ENCODE results near the gene CCDC12. TPM values are rescaled to one million over a fixed set of nuclear protein-coding genes. Genes with fewer than 3 reads are reported as not detected.
A peak's percentile ranks its signal among the peaks of the same experiment; 100 is the strongest.

The CCDC12 gene
- total and polyA plus RNA-seq, 9 of the 15 experiments (the other 6 are each of a cell fraction or from before 2014, with no cell fraction given) = 8.9 to 201 (median 86.9) TPM

DNA sequence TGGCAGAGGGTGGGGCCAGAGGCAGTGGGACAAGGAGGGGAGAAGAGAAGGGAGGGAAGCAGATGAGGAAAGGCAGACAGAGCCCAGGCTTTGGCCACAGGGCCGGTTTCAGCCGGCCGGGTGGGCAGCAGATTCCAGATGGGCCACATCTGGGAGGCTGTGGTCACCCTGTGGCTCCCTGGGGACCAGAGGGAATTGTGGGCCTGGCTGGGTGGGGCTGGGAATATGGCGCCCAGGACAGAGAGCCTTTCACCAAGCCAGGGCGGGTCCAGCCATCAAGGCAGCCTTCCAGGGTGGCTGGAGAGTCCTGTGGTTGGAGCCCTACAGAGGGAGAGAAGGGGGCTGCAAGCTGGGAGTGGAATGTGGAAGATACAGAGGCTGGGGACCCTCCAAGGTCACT is 80.2 kb downstream of the CCDC12 start:
- BruUV-seq (replicated peaks) = no TSS peak
- no peak for DNase-seq (ENCODE audit: extremely low read depth in 1 of 4, low spot score in 3 of 4)
- FAIRE-seq = no peak
- Histone ChIP-seq H3K9me3 (replicated peaks; ENCODE audit: control insufficient read depth, insufficient read depth, low read depth, low read length) (no peaks in the 10 kb centered on the region), H3K4me2 (ENCODE audit: insufficient read depth, low read length) (no peak overlapping the region), H3K36me3 (ENCODE audit: control insufficient read depth, insufficient read depth, low read length) (no peaks in the 10 kb centered on the region), H3K9ac (ENCODE audit: insufficient read depth in 1 of 2, low read depth in 2 of 2, low read length in 2 of 2) (no peak overlapping the region), H3K4me3 (no peak overlapping the region), H3K79me2 (ENCODE audit: control insufficient read depth, insufficient read depth, low read length) (no peaks in the 10 kb centered on the region), H3K27me3 (ENCODE audit: control insufficient read depth in 2 of 2, insufficient read depth in 2 of 2, low read length in 2 of 2) (peaks cover 13 to 60% of the 10 kb centered on the region in 2 experiments; a peak in 4 of 5 replicates), H3K27ac (ENCODE audit: extremely low read depth, low read depth, low read length) (no peak overlapping the region), H3K4me1 (replicated peaks in 1 of 2; ENCODE audit: control insufficient read depth in 2 of 2, insufficient read depth in 2 of 2, low read length in 2 of 2) (peaks cover 0 to 36% of the 10 kb centered on the region in 2 experiments; a peak in 2 of 5 replicates), H2AFZ (ENCODE audit: low read depth, low read length) (no peak overlapping the region), H3K9me1 (ENCODE audit: control insufficient read depth, insufficient read depth, low read length) (no peaks in the 10 kb centered on the region), H4K20me1 (replicated peaks; ENCODE audit: control insufficient read depth, insufficient read depth, low read length) (peaks cover 33% of the 10 kb centered on the region)
- ATAC-seq = no peak
- intact Hi-C loops (cut with micrococcal nuclease) = loop anchor here (5.0 kb wide), 1 partner anchor 49 kb away; no protein-coding TSS in a partner anchor
- ChIA-PET POLR2A (interaction anchor here (0.7 kb wide), 1 partner anchor 15 kb away, joined by 3 read pairs; no protein-coding TSS in a partner anchor), CTCF (ENCODE audit: low intra/inter-chr PET ratio) (interaction anchor here (3.2 kb wide), 1 partner anchor 191 kb away, joined by 27 read pairs; no protein-coding TSS in a partner anchor)
- TF ChIP-seq ZNF253 (CRISPR knock-in tag; conservative IDR thresholded peaks at IDR 0.05) = no peak
- TF ChIP-seq, protein P1, sequence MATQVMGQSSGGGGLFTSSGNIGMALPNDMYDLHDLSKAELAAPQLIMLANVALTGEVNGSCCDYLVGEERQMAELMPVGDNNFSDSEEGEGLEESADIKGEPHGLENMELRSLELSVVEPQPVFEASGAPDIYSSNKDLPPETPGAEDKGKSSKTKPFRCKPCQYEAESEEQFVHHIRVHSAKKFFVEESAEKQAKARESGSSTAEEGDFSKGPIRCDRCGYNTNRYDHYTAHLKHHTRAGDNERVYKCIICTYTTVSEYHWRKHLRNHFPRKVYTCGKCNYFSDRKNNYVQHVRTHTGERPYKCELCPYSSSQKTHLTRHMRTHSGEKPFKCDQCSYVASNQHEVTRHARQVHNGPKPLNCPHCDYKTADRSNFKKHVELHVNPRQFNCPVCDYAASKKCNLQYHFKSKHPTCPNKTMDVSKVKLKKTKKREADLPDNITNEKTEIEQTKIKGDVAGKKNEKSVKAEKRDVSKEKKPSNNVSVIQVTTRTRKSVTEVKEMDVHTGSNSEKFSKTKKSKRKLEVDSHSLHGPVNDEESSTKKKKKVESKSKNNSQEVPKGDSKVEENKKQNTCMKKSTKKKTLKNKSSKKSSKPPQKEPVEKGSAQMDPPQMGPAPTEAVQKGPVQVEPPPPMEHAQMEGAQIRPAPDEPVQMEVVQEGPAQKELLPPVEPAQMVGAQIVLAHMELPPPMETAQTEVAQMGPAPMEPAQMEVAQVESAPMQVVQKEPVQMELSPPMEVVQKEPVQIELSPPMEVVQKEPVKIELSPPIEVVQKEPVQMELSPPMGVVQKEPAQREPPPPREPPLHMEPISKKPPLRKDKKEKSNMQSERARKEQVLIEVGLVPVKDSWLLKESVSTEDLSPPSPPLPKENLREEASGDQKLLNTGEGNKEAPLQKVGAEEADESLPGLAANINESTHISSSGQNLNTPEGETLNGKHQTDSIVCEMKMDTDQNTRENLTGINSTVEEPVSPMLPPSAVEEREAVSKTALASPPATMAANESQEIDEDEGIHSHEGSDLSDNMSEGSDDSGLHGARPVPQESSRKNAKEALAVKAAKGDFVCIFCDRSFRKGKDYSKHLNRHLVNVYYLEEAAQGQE (IDR thresholded peaks at IDR 0.05; ENCODE audit: borderline replicate concordance) = peak; percentile 29; the same call in 1 of the 2 replicates
- TF ChIP-seq, protein P1 (CRISPR knock-in tag; IDR thresholded peaks at IDR 0.05; ENCODE audit: low read depth) = no peak
- WGBS (ENCODE audit: insufficient coverage, low coverage, missing lambda C conversion rate) = 0% methylated on average over 5 of the region's 5 CpGs
- in situ Hi-C loops (cut with MboI) = loop anchor here (5.0 kb wide), 1 partner anchor 179 kb away; the partner anchor contains the start of gene PRSS50
